GM23338 (cell line): ENCODE results near the gene EFCAB12. TPM values are rescaled to one million over a fixed set of nuclear protein-coding genes. Genes with fewer than 3 reads are reported as not detected.
A peak's percentile ranks its signal among the peaks of the same experiment; 100 is the strongest.

Experiments used
- ATAC-seq: fragments of 200-7000 bp; cut with Tn5 transposase; 3 replicates; pipeline ENCODE4 v1.9.1; 2020
- DNase-seq: peaks from one replicate; pipeline ENCODE4 v3.0.0-alpha.2; 2015; ENCODE audit warnings: low spot score
- H2AFZ ChIP-seq: fragments of 200-600 bp; sonication (generic); 2 replicates; pipeline ENCODE4 v1.8.0; 2016; ENCODE audit warnings: antibody characterized with exemption, mild to moderate bottlenecking, moderate library complexity
- H3F3A ChIP-seq: fragments of 200-600 bp; sonication (generic); replicated peaks from 2 replicates; pipeline ENCODE4 v1.8.0; 2017; ENCODE audit warnings: antibody characterized with exemption, mixed run types, low read depth
- H3K27ac ChIP-seq: fragments of 200-600 bp; sonication (generic); 2 replicates; pipeline ENCODE4 v1.6.1; 2016; ENCODE audit warnings: low read depth
- H3K27me3 ChIP-seq: fragments of 200-600 bp; sonication (generic); 2 replicates; pipeline ENCODE4 v1.8.0; 2016; ENCODE audit warnings: mild to moderate bottlenecking, mixed run types, moderate library complexity; ENCODE audit not compliant: insufficient read depth
- H3K36me3 ChIP-seq: fragments of 200-600 bp; sonication (generic); 2 replicates; pipeline ENCODE4 v1.8.0; 2016; ENCODE audit warnings: mild to moderate bottlenecking; ENCODE audit not compliant: insufficient read depth
- H3K4me1 ChIP-seq: fragments of 200-600 bp; sonication (generic); 2 replicates; pipeline ENCODE4 v1.8.0; 2016; ENCODE audit warnings: mild to moderate bottlenecking, moderate library complexity; ENCODE audit not compliant: insufficient read depth
- H3K4me2 ChIP-seq: fragments of 200-600 bp; sonication (generic); 2 replicates; pipeline ENCODE4 v1.7.1; 2017; ENCODE audit warnings: mixed run types
- H3K4me3 ChIP-seq: fragments of 200-600 bp; sonication (generic); 2 replicates; pipeline ENCODE4 v1.6.1; 2016; ENCODE audit warnings: mixed run types
- H3K79me2 ChIP-seq: fragments of 200-600 bp; sonication (generic); replicated peaks from 2 replicates; pipeline ENCODE4 v1.8.0; 2017; ENCODE audit warnings: mild to moderate bottlenecking; ENCODE audit not compliant: insufficient read depth
- H3K9me2 ChIP-seq: fragments of 200-600 bp; sonication (generic); 2 replicates; pipeline ENCODE4 v1.8.0; 2017; ENCODE audit not compliant: insufficient read depth
- H4K20me1 ChIP-seq: fragments of 200-600 bp; sonication (generic); replicated peaks from 2 replicates; pipeline ENCODE4 v1.8.0; 2017; ENCODE audit warnings: mild to moderate bottlenecking; ENCODE audit not compliant: insufficient read depth
- H3K27ac Mint-ChIP-seq: 2 replicates; pipeline ENCODE4 v1.8.0; 2020; ENCODE audit warnings: inconsistent platforms, mild to moderate bottlenecking, moderate library complexity, mixed read lengths
- H3K27me3 Mint-ChIP-seq: 3 replicates; pipeline ENCODE4 v1.8.0; 2022; ENCODE audit warnings: low read depth, mild to moderate bottlenecking, moderate library complexity, mixed read lengths, inconsistent platforms; ENCODE audit not compliant: insufficient read depth, poor library complexity
- H3K36me3 Mint-ChIP-seq: 3 replicates; pipeline ENCODE4 v1.8.0; 2021; ENCODE audit warnings: low read depth, mild to moderate bottlenecking, inconsistent platforms, moderate library complexity, mixed read lengths
- H3K4me1 Mint-ChIP-seq: 3 replicates; pipeline ENCODE4 v1.8.0; 2020; ENCODE audit warnings: mild to moderate bottlenecking, inconsistent platforms, mixed read lengths
- H3K4me3 Mint-ChIP-seq: 3 replicates; pipeline ENCODE4 v1.8.0; 2021; ENCODE audit warnings: moderate library complexity, mild to moderate bottlenecking, inconsistent platforms, mixed read lengths
- H3K9me3 Mint-ChIP-seq: 3 replicates; pipeline ENCODE4 v1.8.0; 2020; ENCODE audit warnings: moderate library complexity, mild to moderate bottlenecking, inconsistent platforms, mixed read lengths
- CTCF ChIP-seq, 2 experiments: fragments of 200-600 bp in 1 of 2; sonication (generic) in 1 of 2; conservative IDR thresholded peaks; 2 replicates each; pipeline versions ENCODE4 v1.5.1 to v1.6.1; 2016 to 2017; ENCODE audit warnings: antibody characterized with exemption in 2 of 2, low read depth in 2 of 2, mild to moderate bottlenecking in 2 of 2, moderate library complexity in 1 of 2
- ETS1 ChIP-seq: IDR thresholded peaks from 2 replicates; pipeline ENCODE4 v1.6.1; 2016; ENCODE audit warnings: antibody characterized with exemption
- EZH2phosphoT487 ChIP-seq: fragments of 200-600 bp; sonication (generic); IDR thresholded peaks from one replicate; pipeline ENCODE4 v1.8.1; 2018; ENCODE audit warnings: antibody characterized with exemption; ENCODE audit not compliant: unreplicated experiment
- JUNB ChIP-seq: IDR thresholded peaks from one replicate; pipeline ENCODE4 v1.6.1; 2016; ENCODE audit warnings: antibody characterized with exemption; ENCODE audit not compliant: unreplicated experiment
- POLR2AphosphoS5 ChIP-seq: IDR thresholded peaks from 2 replicates; pipeline ENCODE4 v1.6.1; 2016; ENCODE audit warnings: antibody characterized with exemption, low read depth
- STAT1 ChIP-seq: IDR thresholded peaks from one replicate; pipeline ENCODE4 v1.6.1; 2016; ENCODE audit warnings: antibody characterized with exemption; ENCODE audit not compliant: unreplicated experiment
- ZNF331 ChIP-seq: fragments of 250-450 bp; sonication (Bioruptor Pico); IDR thresholded peaks from 2 replicates; pipeline ENCODE4 v1.5.0; 2020; ENCODE audit warnings: low read depth, mild to moderate bottlenecking, moderate library complexity
- polyA plus RNA-seq: library from polyadenylated mRNA; unstranded; fragments of >200 nt; fragmentation: Nextera tagmentation; extraction: Ambion mirVana; gene quantifications from 2 replicates; pipeline ENCODE4 v1.2.1, GENCODE V29; 2016
- total RNA-seq: library from RNA; depleted of rRNA; stranded (reverse); fragments of >200 nt; shearing (Covaris generic); gene quantifications from 2 replicates; pipeline ENCODE4 v1.2.3, GENCODE V29; 2014

The EFCAB12 gene
- total and polyA plus RNA-seq, 2 experiments from 2014 or later, result 0.24 to 0.65 TPM

GRCh38 chr3:129422897-129423296, 5.5 kb downstream of the EFCAB12 start (continued):
- TF ChIP-seq ETS1 (no peak), JUNB (no peak), CTCF (conservative IDR thresholded peaks at IDR 0.05; ENCODE audit: low read depth in 2 of 2) (no peak), POLR2AphosphoS5 (no peak), STAT1 (no peak), ZNF331 (CRISPR knock-in tag) (no peak)

- Histone ChIP-seq H2AFZ (no peak overlapping the region), H3K4me1 (peaks cover 21% of the 10 kb centered on the region), H3K79me2 (no peaks in the 10 kb centered on the region), H3F3A (0 out of 2 replicates have a peak, but pooled peaks cover 3% of the 10 kb centered on the region), H3K27me3 (peaks cover 2% of the 10 kb centered on the region), H3K36me3 (no peaks in the 10 kb centered on the region), H3K4me3 (no peak overlapping the region), H3K27ac (no peak overlapping the region), H4K20me1 (no peaks in the 10 kb centered on the region), H3K9me2 (0 out of 2 replicates have a peak, but pooled peaks cover 3% of the 10 kb centered on the region), H3K4me2 (no peak overlapping the region)
- Mint-ChIP-seq H3K27ac (no peak overlapping the region), H3K36me3 (no peaks in the 10 kb centered on the region), H3K4me1 (peaks cover 37% of the 10 kb centered on the region), H3K4me3 (no peak overlapping the region), H3K27me3 (peaks cover 19% of the 10 kb centered on the region), H3K9me3 (no peaks in the 10 kb centered on the region; the same call in 2 of the 3 replicates)
- ATAC-seq, result peak; percentile 18; the same call in 2 of the 3 replicates
- peak; percentile 36 for DNase-seq
- TF ChIP-seq CTCF (conservative IDR thresholded peaks at IDR 0.05; ENCODE audit: low read depth in 2 of 2), result peak; percentile 31 to 60; a peak in 3 of 4 replicates
- no peak for TF ChIP-seq EZH2phosphoT487
These were observed 6.3 kb downstream of the EFCAB12 start for GRCh38 chr3:129421988-129422745.
